SHP77 (cell line): ENCODE results near the gene KCNMA1.

ENCODE experiments used
- DNase-seq, 2 experiments: peaks; one replicate each; lab custom pipeline; 2025; lab: John Stamatoyannopoulos, UW

KCNMA1 gene

DNA sequence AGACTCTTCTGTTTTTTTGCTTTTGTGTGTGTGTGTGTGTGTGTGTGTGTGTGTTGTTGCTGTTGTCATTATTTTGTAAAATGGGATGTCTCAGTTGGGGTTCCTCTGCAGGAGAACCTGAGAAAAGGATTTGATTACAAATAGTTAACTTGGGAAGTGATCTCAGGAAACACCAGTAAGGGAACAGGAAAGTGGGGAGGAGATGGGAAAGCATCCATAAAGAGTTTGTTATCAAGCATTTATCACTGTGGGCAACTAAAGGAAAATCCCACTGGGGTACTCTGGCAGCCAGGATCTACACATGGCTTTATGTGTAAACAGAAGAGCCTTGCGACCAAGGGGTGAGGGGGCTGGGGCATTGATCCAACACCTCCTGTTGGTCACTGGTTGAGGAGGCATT is 485.4 kb downstream of the KCNMA1 start:
- DNase-seq = no peak

DNA sequence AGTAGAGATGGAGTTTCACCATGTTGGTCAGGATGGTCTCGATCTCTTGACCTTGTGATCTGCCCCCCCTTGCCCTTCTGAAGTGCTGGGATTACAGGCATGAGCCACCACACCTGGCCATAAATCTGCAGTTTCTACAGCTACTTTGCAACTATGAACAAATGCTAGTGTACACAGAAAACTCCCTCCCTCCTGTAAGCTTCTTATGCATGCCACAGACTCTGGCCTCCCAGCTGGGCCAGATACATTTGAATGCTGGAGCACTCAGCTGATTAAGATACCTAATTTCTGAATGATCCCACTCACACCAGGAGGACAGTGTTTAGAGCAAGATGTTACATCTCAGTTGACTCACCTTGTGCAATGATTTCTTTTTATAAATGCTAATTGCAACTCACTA is 486.2 kb downstream of the KCNMA1 start:
- no peak for DNase-seq

DNA sequence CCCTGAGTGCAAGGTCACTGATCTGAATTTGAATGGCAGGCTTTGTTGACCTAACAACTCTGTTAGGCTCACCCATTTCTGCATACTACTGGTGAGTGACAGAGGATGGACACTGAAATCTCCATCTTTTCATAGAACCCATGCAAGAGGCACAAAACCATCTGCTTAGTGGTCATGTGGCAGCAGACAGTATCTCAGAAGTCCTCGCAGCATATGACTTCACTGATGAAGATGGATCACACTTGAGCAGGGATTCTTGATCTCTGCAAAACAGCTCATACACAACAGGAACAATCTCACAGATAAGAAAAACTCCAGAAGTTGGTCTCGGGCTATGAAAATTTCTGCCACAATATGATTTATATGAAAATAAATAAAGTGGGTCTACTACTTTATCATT is 487.9 kb downstream of the KCNMA1 start:
- no peak for DNase-seq

DNA sequence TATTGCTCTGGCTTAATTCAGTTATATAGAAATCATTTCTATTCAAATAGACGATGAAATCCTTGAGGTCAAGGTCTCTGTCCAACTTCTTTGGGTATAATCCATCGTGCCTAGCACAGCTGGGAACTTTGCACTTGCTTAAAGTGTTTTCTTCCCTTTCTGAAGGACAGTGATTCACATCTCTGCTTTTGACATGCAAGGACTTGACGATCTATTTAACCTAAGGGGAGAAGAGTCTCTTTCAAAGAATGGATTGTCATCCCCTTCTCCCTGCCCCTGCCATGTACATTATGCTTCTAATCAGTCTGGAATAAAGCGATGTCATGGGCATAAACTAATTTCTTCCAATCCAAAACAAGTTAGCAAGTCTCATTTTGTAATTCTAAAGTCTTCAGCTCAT is 488.6 kb downstream of the KCNMA1 start:
- DNase-seq = no peak

DNA sequence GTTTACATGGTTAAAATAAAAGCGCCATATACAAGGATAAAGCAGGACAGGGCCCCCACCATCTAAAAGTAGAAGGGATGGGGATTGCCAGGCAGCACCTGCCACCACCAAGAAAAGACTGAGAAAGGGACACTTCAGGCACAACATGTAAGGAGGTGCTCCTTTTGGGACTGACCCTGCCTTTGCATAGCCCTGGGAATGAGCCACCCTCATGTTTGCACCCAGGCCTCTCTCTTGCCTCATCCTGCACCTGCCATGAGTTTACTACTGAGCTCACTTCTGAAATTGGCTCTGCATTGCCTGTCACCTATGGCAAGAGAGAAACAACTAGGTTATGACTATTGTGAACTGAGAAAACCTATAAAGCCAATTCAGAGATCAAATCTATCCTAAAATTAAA is 489.7 kb downstream of the KCNMA1 start:
- no peak for DNase-seq

DNA sequence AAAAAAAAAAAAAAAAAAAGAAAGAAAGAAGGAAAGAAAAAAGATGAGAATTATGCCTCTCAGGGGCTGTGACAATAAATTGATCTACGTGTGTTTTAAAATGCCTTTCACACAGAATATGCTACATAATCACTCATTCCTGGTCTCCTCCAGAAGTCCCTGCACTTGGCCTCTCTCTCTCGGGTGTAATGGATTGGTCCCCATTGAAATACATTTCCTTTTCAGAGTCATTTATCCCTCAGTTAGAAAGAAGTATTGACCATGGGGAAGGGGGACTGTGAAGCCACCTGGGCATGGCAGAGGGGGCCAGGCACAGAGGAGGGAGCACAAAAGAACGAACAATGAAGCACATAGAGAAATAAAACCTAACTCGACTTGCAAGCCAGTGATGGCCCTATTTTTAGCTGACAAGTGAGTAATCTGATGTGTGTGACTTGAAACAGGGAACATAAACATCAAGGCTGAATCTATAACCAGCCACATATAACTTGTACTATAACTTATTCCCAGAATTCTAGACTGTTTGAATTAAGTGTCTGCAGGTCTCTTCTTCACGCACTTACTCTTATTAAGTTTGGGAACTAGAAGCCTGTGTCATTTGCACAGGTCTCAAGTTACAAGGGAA is 490.8 kb downstream of the KCNMA1 start:
- DNase-seq = no peak

DNA sequence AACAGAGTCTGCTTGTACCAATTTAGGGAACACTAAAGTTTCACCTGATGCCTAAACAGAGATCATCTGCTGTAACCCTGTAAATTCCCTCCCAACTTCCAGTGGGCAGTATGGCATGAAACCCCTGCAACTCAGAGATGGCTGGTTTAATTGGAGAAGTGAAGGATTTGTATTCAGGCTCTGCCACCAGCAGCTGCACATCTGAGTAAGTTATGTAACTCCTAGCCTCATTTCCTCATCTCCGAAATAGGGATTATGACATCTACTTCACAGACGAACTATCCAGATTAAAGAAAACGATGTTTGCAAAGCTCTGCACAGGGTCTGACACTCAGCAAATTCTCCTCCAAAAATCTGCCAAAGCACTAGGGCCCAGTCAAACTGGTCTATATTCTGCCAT is 493.0 kb downstream of the KCNMA1 start:
- DNase-seq = no peak

DNA sequence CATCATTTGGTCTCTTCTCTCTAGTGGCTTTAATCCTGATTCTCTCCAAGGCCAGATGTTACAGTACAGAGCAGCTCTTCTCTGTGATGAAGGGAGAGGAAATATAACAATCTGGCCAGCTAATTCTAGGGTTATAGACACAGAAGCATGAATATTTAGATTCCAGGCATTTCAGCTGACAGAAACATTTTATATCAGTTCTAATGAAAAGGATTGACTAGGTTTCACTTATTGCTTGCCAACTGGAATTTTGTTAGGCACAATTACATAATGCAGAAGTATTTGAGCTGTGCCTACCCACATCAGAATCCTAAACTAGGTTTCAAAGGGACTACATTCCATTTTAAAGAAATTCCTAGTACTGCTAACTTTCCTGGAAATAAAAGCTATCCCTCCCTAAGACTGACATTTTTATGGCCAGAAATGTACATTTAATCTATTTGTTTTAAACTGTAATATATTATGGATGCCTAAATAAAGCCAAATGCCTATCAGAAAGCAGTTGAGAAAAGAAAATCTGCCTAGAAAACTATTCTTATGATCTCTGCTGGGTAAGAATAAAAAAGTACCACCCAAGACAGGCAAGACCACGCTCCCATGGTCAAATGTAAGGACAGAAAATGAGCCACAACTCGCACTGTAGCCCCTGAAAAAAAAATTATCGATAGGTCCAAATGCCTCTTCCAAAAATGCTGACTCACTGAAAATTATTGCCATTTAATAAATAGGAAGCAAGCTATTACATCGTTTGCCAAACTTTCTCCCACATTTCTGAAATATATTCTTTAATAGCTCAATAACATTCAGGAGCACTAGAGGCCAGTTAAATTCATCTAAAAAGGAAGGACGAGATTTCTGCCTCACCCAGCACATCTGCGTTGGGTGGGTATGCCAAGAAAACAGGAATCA is 498.1 kb downstream of the KCNMA1 start:
- DNase-seq = no peak

DNA sequence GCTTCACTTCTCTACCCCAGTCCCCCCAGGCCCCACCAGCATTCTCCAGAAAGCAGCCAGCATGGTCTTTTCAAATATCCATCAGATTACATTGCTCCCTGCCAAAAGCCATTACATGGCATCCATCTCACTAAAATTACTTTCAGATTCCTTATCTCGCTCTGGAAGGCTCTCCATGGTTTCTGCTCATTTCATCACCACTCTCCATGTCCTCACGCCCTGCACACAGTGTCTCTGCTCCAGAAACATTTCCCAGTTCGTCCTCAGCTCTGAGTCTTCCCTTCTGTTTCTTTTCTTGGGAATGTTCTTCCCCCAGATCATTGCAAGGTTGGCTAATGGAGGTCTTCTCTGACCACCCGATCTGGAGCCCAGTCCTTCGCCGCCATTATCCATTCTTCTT is 499.1 kb downstream of the KCNMA1 start:
- no peak for DNase-seq

DNA sequence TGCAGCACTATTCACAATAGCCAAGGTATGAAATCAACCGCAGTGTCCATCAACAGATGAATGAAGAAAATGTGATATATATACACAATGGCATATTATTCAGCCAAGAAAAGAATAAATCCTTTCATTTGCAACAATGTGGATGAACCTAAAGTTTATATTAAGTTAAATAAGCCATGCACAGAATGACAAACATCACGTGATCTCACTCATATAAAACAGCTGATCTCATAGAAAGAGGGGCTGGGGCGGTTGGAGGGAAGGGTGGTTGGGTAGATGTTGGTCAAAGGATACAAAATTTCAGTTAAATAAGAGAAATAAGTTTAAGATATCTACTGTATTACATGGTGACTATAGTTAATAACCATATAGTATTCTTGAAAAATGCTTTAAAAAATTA is 502.1 kb downstream of the KCNMA1 start:
- DNase-seq = no peak

DNA sequence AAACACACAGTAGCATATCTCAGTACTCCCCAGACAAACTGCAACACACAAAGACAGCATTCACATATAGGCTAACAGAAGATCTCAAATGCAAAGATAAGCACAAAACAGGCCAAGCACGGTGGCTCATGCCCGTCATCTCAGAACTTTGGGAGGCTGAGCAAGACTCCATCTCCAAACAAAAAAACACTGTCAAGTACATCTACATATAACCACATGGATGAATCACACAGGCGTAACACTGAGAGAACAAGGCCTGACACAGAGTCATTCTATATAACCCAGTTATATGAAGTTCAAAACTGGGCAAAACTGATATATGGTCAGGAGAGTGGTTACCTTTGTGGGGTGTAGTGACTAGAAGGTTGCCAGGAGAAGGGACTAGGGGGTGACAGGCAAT is 506.4 kb downstream of the KCNMA1 start:
- DNase-seq = no peak

DNA sequence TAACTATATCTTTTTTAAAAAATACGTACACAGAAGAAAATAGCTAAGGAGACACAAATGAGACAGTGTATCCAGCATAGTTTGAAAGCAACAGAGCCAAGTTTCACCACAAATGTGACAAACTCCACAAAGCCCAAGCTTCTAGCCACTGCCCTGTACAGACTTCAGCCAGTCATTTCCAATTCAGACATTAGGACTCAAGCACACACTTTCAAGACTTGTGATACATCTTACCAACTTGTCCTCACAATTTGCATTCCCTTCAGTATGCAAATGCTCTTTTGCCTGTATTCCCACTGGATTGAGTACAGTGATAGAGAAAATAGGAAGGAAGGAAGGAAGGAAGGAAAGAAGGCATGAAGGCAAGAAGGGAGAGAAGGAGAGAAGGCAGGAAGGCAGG is 510.4 kb downstream of the KCNMA1 start:
- no peak for DNase-seq

DNA sequence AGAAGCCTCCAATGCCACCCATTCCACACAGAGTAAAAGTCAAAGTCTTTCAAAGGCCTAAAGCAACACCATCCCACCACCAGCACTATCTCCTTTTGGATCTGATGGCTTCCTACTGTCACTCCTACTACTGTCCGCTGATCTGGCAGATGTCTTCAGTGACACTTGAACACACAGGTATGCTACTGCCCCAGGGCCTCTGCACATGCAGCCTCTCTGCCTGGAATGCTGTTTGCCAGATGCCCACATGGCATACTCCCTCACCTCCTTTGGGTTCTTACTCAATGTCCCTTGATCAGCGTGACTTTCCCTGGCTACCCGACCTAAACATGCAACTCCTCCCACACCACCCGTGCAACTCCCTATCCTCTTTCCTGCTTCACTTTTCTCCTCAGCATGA is 512.4 kb downstream of the KCNMA1 start:
- no peak for DNase-seq

DNA sequence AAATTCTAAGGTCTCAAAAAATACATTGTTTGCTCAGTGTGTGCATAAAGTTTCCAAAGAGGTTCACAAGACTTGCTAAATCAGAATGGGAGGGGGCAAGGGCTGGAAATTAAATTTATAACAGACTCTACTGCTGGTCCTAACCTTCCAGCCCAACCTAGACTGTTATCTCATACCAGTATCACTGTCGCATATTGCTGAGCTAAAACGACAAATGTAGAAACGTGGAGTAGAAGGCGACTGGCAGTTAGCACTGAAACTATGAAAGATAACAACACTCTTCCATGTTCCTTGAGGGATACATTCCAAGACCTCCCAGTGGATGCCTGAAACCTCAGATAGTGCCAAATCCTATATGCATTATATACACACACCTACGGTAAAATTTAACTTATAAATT is 514.3 kb downstream of the KCNMA1 start:
- no peak for DNase-seq

DNA sequence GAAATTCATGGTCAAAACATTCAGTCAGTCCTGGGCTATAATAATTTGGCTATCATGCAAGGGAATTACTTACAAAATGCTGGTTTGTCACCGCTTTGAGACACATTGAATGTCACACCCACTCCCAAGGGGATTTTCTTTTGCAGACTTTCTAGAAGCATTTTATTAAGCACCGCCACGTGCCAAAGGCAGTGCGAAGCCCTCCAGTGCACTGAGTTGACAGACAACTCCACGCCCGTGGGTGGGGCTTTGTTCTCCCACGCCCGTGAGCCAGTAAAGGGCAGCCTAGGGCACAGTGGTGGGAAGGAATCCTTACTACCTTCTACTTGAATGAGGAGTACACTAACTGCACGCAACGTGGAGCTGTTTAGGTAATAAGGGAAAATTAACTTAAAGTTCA is 515.8 kb downstream of the KCNMA1 start:
- no peak for DNase-seq

DNA sequence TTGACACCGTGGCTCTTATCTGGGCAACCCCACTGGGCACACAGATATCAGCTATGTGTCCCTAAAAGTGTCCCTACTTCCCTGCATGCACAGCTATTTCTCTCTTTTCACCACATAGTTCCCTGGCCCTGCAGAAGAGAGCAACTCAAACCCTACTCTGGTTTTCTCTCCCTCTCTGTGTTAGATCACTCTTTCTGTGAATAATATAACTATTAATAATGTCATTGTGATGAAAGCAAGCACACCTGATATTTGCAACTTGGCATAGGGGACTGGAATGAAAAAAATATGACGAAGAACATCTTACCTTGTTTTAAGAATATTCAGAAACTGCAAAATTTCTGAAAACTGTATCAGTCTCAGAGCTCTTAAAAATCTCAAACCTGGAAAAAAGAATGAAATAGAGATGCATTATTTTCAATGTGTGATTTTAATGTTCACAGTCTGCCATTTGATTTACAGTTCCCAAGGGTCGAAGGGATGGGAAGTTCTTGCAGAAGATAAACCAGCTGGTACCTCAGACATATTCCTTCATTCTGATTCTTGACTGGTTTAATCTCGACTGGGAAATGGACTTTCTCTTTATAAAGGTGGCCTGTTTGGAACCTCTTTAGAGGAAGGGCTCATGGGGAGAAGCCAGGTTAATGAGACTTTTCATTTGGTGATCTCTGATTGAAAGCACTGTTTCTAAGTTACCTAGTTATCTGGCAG is 516.8 kb downstream of the KCNMA1 start:
- no peak for DNase-seq

DNA sequence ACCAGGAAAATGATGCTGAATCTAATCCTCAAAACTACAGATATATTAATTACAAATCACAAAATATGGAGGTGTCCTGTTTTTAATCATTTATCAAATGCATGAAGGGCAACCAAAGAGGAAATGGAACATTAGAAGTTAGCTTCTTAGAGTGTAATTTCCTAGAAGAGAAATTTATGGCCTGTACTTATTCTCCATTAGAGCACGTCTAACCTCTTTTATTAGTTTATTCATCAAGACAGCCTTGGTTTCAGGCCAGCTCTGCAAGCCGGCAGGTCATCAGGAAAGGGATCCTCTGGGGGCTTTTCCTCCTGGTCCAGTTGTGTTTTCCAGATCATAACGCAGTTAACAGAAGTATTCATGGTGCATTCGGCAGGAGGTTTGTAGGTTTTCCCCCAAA is 517.6 kb downstream of the KCNMA1 start:
- no peak for DNase-seq

DNA sequence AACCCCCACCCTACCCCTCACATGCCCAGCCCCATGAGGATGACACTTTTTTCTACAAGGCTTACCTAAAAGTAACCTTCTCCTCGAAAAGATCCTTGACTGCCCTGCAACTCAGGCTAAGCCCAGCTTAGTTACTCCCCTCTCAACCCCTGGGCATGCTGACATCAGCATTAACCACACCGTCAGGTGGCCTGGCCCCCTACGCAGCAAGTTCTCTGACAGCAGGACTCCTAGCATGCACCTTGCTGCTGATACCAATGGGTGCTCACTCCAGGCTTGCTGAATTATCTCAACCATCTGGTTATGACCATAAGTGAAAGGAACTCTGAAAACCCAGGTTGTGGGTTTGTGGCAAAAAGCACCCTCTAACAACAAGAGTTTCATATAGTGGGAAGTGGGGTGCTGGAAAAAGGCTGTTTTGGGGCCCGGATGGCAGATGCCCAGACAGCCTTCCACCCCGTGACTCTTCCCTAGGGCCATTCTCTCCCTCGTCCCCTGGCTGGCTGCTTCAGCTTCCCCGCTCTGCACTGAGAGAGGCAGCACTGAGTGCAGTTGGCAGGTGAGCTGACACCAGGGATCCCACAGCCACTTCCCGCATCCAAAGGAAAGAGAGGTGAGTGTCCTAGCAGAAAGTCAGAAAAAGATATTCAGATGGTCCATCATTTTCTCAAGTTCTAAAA is 518.9 kb downstream of the KCNMA1 start:
- no peak for DNase-seq

DNA sequence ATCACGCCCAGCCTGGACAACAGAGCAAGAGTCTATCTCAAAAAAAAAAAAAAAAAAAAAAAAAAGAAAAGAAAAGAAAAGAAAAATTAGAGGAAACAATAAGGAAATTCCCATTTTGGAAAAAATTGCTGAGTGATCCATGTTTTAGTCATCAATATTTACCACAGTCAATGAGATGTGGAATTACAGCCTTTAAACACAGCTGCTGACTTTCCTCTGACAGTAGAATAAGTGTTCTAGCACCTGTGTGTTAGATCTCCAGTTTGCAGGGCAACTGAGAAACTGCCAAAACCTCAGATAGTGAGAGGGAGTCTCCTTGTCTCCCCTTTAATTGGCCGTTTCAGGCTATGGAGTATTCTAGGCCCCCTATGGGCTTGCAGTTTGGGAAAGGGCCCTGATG is 520.1 kb downstream of the KCNMA1 start:
- DNase-seq = no peak

DNA sequence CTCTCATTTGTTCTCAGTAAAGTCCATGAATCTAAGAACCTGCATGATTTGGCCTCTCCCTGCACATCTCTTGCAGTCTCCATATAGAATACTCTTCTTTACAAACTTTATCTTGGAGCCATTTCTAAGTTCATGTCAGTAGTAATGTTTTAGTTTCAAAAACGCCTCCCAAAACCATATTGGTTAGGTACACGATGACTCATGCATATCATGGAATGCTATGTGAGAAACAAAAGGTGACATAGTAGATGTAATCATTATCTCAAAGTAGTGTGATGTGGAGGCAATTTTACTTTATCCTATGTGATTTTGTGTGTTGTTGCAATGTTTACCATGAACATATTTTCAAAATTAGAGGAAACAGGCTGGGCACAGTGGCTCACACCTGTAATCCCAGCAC is 520.7 kb downstream of the KCNMA1 start:
- no peak for DNase-seq

DNA sequence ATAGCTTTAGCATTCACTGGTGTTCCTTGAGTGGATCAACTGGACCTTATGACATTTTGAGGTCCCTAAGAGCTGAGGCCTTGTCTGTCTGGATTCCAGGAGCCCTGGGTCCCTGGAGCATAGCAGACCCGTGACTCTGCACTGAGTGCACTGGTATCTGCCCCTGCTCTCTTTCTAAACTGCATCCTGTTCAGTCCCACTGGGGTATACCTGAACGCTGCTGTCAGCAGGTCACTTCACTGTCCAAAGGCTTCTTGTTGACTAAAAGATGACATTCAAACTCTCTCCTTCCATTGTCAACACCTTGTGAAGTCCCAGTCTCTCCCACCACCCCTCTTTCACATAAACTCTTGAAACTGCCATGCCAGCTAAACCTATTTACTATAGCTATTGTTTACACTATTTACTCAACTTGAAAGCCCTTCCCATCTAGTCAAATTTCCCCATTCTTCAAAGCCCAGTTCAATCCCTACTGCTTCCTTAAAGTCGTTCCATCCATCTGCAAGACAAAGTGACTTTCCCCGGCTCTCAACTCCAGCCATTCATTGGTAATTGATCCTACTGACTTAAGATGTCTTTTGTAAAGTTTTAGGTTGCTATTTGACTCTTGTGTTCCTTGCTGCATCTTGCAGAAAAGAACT is 523.3 kb downstream of the KCNMA1 start:
- no peak for DNase-seq
